ENCODE results near the gene EFNA5. TPM values are rescaled to one million over a fixed set of nuclear protein-coding genes. Genes with fewer than 3 reads are reported as not detected.

Gene EFNA5
- total RNA-seq, 4 donors from 2014 or later: 2.8 to 5.7 (median 3.7) TPM

GRCh38 chr5:107470295-107470582 is 200.5 kb downstream of the EFNA5 start:
- 80% methylated on average over 1 of the region's 1 CpG for WGBS
- Histone ChIP-seq H3K4me3 (no peak overlapping the region), H3K27ac (replicated peaks in 1 of 4) (no peak overlapping the region), H3K9me3 (no peaks in the 10 kb centered on the region), H3K4me1 (peaks cover 5 to 8% (median 6%) of the 10 kb centered on the region in 4 donors), H3K36me3 (no peaks in the 10 kb centered on the region), H3K27me3 (no peaks in the 10 kb centered on the region)
- DNase-seq (ENCODE audit: extremely low spot score): no peak
- TF ChIP-seq POLR2AphosphoS5 (IDR thresholded peaks at IDR 0.05) (no peak), EP300 (IDR thresholded peaks at IDR 0.05) (no peak), POLR2A (IDR thresholded peaks at IDR 0.05; ENCODE audit: low read depth) (no peak), CTCF (IDR thresholded peaks at IDR 0.05) (no peak)
- intact Hi-C loops (cut with DNase I): no loop called here

- intact Hi-C loops (cut with DNase I): no loop called here
- H3K27me3 ChIP-seq: no peaks in the 10 kb centered on the region
- no peak for TF ChIP-seq EP300 (IDR thresholded peaks at IDR 0.05)
- TF ChIP-seq POLR2AphosphoS5 (IDR thresholded peaks at IDR 0.05): no peak
- TF ChIP-seq CTCF (IDR thresholded peaks at IDR 0.05): no peak
- TF ChIP-seq POLR2A (IDR thresholded peaks at IDR 0.05; ENCODE audit: low read depth): no peak
- H3K27ac ChIP-seq (replicated peaks in 1 of 4): no peak overlapping the region
- no peak for DNase-seq (ENCODE audit: extremely low spot score)
- H3K9me3 ChIP-seq: no peaks in the 10 kb centered on the region
- H3K4me3 ChIP-seq: no peak overlapping the region
- WGBS: 79% methylated on average over 5 of the region's 5 CpGs
- no peaks in the 10 kb centered on the region for H3K36me3 ChIP-seq
- H3K4me1 ChIP-seq: peaks cover 5 to 8% (median 6%) of the 10 kb centered on the region in 4 donors
Measured at GRCh38 chr5:107469485-107470294, 201.0 kb downstream of the EFNA5 start.

- no peaks in the 10 kb centered on the region for H3K36me3 ChIP-seq
- H3K9me3 ChIP-seq: no peaks in the 10 kb centered on the region
- intact Hi-C loops (cut with DNase I): no loop called here
- no peak for TF ChIP-seq POLR2A (IDR thresholded peaks at IDR 0.05; ENCODE audit: low read depth)
- no peak for TF ChIP-seq POLR2AphosphoS5 (IDR thresholded peaks at IDR 0.05)
- no peak for TF ChIP-seq CTCF (IDR thresholded peaks at IDR 0.05)
- TF ChIP-seq EP300 (IDR thresholded peaks at IDR 0.05): no peak
- peaks cover 5 to 8% (median 6%) of the 10 kb centered on the region in 4 donors for H3K4me1 ChIP-seq
- WGBS: 73% methylated on average over 2 of the region's 2 CpGs
- no peak overlapping the region for H3K27ac ChIP-seq (replicated peaks in 1 of 4)
- no peaks in the 10 kb centered on the region for H3K27me3 ChIP-seq
- DNase-seq (ENCODE audit: extremely low spot score): no peak
- no peak overlapping the region for H3K4me3 ChIP-seq
Measured at GRCh38 chr5:107469064-107469463, 201.7 kb downstream of the EFNA5 start.

GRCh38 chr5:107468276-107468675 is 202.5 kb downstream of the EFNA5 start:
- TF ChIP-seq CTCF (IDR thresholded peaks at IDR 0.05) (no peak), POLR2AphosphoS5 (IDR thresholded peaks at IDR 0.05) (no peak), POLR2A (IDR thresholded peaks at IDR 0.05; ENCODE audit: low read depth) (no peak), EP300 (IDR thresholded peaks at IDR 0.05) (no peak)
- no peak overlapping the region for H3K4me3 ChIP-seq
- peaks cover 5 to 8% (median 6%) of the 10 kb centered on the region in 4 donors for H3K4me1 ChIP-seq
- 48% methylated on average over 1 of the region's 1 CpG for WGBS
- no peaks in the 10 kb centered on the region for H3K9me3 ChIP-seq
- DNase-seq (ENCODE audit: extremely low spot score): no peak
- no peaks in the 10 kb centered on the region for H3K27me3 ChIP-seq
- intact Hi-C loops (cut with DNase I): no loop called here
- no peak overlapping the region for H3K27ac ChIP-seq (replicated peaks in 1 of 4)
- H3K36me3 ChIP-seq: no peaks in the 10 kb centered on the region
